Stimulated activated CD8-positive, alpha-beta memory T cell treated with anti-CD3 and anti-CD28 coated beads, Interleukin-4, amount 100 ng/mL, for 24 hours (primary cell): ENCODE data around the gene MTHFD2.
"Not testable (repeated sequence)": the region's sequence is repeated elsewhere in the genome, so short reads cannot be mapped to it uniquely, and the experiment has no call there.

Source experiments
- DNase-seq: peaks from one replicate; pipeline ENCODE4 v3.0.0-alpha.2; 2020; ENCODE audit warnings: low read depth

The MTHFD2 gene

DNA sequence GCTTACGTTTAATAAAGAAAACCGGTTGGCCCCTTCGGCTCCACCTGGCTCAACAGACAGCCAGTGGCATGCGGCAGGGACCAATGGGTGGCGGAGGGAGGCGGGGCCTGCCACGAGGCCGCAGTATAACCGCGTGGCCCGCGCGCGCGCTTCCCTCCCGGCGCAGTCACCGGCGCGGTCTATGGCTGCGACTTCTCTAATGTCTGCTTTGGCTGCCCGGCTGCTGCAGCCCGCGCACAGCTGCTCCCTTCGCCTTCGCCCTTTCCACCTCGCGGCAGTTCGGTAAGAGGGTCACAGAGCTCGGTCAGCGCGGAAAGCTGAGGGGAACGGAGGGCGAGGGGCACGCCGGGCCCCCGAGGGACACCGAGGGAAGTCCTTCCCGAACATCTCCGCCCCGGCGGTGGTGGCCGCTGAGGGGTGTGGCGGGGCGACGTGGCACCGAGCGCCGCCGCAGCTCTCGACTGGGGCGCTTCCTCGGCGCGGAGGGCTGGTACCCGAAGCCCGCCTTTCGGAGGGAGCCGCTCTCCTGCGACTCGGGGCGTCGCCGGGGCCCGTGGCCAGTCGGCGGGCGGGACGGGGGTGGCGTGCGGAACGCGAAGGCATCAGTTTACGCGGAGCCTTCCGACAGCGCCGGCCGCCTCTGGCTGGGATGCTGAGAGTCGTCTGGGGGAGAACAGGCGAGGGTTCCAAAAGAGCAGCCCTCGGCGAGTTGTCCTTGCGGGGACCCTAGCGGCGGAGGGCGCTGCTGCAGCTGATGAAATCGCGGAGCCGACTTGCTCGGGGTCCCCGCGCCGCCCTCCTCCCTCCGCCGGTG is at the start of gene MTHFD2:
Gene MTHFD2 (plus strand): TSS at position 155 of the 814 bp plus-strand sequence. CDS start 27 bp downstream, at position 182.
- DNase-seq: peak; percentile 86

DNA sequence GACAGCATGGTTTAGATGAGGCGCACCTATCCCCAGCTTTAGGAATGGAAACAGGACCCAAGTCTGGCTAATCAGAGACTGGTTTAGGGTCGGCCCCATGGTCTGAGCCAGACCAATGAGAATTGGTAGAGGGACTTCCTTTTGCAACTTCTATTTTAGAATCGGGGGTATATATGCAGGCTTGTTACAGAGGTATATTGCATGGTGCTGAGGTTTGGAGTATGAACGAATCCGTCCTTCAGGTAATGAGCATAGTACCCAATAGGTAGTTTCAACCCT is 49.2 kb upstream of the MTHFD2 start:
- DNase-seq: no peak

DNA sequence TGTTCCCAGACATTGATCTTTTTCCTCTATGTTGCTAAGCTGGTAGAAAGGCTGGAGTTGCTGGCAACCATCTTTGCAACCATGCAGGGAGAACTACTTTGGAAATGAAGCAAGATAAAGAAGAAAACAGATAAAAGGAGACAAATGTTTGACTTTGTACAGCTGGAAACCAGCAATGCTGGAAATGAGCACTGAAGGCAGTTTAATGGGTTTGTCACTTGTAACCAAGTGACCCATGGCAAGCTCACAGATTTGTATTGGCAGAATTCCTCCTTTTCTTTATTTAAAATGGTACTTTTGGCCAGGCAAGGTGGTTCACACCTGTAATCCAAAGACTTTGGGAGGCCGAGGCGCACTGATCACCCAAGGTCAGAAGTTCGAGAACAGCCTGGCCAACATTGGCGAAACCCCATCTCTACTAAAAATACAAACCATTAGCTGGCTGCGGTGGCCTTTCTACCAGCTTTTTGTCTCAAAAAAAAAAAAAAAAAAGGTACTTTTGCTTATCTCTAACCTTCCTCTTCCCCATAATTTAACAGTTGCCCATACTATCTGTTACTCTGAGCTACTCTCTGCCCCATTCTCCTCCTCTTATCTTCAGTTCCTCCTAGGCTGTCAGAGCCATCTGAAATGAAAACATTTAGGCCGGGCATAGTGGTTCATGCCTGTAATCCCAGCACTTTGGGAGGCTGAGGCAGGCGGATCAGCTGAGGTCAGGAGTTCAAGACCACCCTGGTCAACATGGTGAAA is 48.7 kb upstream of the MTHFD2 start:
- DNase-seq: no peak

DNA sequence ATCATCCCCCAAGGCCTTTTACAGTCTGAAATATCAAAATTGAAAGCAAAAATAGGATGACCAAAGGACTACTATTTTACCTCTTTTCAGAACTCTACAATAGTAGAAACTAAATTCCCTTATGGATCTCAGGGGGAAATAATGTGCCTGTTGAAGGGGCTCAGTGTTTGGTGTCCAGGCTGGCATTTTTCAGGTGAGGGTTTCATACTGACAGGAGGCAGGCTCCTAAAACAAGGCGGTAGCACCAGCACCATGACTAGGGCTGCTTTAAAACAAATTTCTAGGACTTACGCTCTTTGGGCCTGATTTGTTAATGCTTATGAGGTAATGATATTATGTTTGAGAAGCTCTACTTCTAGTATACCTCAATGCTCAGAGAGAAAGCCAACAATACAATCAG is 45.5 kb upstream of the MTHFD2 start:
- no peak for DNase-seq

DNA sequence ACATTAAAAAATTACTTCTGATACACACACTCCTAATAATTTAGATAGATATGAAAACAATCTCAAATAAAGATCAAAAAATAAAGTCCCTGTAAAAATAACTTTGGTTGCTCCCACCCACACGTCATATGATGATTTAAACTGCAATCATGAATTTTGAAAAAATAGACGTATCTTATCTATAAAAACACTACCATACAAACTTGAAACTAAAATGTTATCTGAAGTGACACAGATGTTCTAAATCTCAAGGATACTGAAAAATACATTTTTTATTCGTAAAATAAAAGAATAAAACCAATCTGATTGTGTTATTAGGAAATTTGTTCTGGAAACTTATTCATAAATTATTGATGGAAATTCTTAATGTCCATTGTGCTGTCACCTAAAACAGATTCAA is 42.6 kb upstream of the MTHFD2 start:
- DNase-seq: no peak

DNA sequence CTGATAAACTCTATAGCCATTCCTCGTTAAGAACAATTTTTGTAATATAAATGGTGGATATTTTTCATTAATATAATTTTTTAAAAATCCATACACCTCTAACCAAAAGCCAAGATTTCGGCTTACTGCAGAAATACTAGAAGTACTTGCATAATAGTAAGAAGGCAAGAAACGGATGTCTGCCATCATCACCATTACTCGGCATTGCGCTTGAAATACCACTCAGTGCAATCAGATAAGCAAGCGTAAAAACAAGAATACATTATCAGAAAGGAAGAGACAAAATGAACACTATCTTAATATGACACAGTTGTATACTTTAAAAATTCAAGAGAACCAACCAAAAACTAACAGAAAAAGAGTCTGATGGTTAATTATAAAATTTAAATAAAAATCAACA is 35.5 kb upstream of the MTHFD2 start:
- no peak for DNase-seq

DNA sequence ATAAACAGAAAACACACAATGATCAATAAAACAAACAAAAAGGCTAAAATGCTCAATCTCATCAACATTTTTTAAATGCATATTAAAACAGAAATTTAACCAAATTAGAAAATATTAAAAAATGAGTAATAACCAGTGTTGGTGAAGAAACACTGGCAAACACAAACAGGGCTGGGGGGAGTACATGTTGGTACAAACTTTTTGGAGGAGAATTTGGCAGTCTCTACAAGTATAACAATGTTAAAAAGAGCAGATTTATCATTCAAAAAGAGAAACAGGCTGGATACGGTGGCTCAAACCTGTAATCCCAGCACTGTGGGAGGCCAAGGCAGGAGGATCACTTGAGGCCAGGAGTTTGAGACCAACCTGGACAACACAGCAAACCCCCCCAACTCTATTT is 33.7 kb upstream of the MTHFD2 start:
- no peak for DNase-seq

DNA sequence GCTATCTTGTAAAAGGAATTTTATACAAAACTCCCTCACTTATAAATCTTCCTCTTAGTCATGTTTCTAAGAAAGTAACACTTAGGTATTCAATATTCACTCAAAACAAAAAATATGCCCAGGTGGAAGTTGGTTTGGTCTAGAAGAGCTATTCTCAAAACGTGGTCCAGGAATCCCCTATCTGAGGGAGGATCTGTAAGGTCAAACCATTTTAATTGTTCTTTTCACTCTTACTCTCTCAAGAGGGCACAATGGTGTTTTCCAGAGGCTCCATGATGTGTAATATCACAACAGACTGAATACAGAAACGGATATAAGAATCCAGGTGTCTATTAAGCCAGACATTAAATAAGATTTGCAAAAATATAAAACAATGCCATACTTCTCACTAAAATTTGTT is 29.7 kb upstream of the MTHFD2 start:
- no peak for DNase-seq

DNA sequence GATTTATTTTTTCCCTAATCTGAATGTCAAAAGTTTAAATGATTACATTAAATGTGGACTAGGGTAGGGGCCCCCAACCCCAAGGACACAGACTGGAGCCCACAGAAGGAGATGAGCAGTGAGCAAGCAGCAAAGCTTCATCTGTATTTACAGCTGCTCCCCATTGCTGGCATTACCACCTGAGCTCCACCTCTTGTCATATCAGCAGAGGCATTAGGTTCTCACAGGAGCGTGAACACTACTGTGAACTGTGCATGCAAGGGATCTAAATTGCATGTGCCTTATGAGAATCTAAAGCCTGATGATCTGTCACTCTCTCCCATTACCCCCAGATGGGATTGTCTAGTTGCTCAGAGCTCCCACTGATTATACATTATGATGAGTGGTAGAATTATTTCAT is 23.5 kb upstream of the MTHFD2 start:
- no peak for DNase-seq

DNA sequence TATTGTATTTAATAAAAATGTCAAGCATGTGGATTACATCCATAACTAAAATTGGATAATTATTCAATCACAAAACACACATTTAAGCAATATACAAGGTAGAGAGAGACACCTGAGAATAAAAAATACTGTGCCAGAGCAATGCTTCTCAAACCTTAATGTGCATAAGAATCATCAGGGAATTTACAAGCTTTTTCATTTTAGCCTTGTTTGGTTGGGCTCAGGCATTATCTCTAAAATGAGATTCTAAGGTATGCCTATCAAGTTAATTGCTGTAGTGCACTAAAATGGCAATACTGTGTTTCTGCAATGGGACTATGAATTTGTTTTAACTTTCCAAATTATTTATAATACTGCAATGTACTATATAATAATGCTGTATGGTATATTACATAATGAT is 20.7 kb upstream of the MTHFD2 start:
- no peak for DNase-seq

DNA sequence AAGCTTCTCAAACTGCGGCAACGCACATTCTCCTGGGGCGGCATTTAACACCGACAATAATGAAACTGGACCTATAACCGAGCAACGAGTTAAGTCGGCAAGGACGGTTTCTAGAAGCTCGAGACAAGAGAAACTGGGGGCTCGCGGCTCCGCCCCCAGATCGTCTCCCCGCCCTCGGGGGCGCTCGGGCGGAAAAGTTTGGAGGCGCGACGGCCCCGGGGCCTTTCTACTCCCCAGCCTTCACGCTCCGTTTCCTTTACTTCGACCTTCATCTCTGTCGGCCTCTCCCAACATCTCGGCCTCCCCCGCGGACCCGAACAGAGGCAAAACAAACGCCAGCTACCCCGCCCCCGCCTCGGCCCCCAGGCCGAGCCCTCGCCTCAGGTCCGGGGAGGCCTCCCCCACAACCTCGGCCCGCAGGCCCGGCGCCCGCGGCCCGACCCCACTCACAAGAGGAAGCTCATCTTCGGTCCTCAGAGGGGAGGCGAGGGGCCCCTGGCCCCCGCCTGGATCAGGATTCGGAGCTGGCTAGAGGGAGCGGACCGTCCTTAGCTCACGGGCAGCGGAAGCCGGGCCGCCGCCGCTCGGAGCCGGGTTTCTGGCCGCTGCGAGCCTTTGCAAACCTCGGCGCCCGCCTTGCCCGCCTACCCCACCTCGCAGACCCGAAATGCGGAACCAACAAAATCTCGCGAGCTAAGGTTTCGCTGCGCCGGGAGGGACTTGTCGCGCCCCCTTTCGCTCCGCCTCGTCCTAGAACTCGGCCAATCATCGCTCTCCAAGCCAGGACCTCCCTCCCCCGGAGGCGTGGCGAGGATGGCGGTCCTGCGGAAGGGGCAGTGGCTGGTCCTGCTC is 20.0 kb upstream of the MTHFD2 start, which contains the start of gene MOB1A:
Gene MOB1A (minus strand): TSS at position 669 of the 852 bp plus-strand sequence. CDS start 205 bp downstream, at position 464.
- DNase-seq: peak; percentile 97

DNA sequence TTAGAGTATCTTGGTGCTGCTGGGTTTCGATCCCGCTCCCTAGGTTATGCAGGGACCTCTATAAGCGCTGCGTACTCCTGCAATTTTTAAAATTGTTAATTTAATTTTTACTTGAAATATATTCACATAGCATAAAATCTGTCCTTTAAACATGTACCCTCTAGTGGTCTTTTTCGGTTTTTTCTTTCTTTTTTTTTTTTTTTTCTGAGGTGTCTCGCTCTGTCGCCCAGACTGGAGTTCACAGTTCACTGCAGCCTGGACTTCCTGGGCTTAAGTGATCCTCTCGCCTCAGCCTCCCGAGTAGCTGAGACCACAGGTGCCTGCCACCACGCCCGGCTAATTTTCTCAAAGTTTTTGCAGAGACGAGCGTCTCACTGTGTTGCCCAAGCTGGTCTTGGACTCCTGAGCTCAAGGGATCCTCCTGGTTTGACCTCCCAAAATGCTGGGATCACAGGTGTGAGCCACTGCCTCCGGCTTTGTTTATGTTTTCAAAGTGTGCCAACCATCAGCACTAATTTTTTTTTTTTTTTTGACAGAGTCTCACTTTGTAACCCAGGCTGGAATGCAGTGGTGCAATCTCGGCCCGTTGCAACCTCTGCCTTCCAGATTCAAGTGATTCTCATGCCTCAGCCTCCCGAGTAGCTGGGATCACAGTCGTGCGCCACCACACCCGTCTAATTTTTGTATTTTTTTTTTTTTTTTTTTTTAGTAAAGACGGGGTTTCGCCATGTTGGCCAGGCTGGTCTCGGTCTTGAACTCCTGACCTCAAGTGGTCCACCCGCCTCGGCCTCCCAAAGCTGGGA is 19.2 kb upstream of the MTHFD2 start:
- DNase-seq: no peak

DNA sequence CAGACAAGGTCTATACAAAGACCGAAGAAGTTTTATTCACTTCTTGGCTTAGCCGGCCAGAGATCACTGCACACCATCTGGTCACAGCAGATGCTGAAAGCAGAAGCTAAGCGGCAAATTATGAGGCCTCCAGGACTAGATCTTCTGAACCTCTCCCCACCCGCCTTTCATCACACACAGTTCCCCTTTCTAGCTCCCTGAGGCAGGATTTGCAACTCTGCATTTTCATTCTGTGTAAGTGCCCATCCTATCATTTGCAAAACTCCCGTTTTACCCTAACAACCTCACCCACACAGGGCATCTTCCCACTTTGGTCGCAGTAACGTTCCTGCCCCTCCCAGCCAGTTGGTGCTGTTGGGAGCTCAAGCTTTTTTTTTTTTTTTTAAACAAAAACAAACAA is 16.7 kb upstream of the MTHFD2 start:
- DNase-seq: no peak

DNA sequence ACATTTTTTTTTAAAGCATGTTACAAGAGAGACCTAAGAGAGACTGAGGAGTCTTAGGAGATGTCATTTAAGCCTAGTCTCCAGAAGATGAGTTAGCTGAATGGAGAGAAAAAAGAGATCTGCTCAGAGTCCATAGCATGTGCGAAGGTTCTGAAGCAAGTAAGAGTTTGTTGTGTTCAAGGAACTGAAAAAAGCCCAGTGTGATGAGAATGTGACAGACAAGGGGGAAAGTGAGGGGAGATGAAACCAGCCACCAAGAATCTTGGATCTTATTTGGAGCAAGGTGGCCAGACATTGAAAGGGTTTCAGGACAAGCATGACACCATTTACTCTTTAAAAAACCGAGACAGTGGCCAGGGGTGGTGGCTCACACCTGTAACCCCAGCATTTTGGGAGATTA is 14.5 kb upstream of the MTHFD2 start:
- DNase-seq: no peak

DNA sequence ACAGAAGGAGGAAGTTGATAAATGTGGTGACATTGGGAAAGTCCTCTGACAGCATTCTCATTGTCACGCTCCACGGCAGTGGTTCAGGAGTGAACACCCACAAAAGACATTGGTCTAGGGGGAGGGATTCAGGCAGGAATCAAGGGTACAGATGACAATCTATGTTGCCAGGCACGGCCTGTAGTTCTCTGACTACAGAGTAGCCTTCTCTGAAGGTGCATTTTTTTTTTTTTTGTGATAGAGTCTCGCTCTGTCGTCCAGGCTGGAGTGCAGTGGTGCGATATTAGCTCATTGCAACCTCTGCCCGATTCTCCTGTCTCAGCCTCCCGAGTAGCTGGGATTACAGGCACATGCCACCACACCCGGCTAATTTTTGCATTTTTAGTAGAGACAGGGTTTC is 12.4 kb upstream of the MTHFD2 start:
- DNase-seq: no peak

DNA sequence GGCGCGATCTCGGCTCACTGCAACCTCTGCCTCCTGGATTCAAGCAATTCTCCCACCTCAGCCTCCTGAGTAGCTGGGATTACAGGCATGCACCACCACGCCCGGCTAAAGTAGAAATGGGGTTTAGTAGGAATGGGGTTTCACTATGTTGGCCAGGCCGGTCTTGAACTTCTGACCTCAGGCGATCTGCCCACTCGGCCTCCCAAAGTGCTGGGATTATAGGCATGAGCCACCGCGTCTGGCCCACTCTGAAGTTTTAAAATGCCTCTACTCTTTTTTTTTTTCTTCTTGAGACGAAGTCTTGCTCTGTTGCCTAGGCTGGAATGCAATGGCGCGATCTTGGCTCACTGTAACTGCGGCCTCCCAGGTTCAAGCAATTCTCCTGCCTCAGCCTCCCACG is 11.7 kb upstream of the MTHFD2 start:
- not testable (repeated sequence) for DNase-seq

DNA sequence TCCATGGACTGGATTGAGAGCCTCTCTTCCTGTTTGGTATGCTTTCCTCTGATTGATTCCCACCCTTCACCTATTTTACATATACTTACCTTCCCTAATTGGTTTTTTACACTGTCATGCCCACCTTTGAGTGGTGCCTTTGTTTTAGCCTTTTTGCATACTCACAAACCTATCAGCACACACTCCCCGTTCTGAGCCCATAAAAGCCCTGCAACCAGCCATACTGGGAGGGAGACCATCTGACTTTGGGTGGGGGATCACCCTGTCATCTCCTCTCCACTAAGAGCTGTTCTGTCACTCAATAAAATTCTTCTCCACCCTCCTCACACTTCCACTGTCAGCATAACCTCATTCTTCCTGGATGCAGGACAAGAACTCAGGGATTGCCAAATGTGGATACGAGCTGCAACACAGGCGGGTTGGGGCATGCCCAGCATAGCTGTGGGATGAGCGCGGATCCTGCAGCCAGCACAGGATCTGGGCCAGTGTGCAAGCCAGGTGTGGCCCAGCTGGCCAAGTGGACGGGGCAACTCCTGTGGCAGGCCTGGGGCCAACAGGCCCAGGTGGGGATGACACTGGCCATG is 10.3 kb upstream of the MTHFD2 start:
- DNase-seq: no peak

DNA sequence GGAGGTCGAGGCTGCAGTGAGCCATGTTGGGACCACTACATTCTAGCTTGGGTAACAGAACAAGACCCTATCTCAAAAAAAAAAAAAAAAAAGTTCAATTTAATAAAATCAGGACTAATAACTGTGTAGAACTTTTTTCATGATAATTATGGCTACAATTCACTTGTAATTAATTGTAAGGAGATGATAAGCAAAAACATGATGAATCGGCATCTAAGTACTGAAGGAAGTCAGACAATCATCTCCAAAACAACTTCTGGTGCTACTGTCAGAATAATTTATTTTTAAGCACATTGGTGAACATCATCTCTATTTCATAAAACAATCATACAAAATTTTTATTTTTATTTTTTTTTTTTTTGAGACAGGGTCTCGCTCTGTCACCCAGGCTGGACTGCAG is 9.7 kb upstream of the MTHFD2 start:
- DNase-seq: no peak

DNA sequence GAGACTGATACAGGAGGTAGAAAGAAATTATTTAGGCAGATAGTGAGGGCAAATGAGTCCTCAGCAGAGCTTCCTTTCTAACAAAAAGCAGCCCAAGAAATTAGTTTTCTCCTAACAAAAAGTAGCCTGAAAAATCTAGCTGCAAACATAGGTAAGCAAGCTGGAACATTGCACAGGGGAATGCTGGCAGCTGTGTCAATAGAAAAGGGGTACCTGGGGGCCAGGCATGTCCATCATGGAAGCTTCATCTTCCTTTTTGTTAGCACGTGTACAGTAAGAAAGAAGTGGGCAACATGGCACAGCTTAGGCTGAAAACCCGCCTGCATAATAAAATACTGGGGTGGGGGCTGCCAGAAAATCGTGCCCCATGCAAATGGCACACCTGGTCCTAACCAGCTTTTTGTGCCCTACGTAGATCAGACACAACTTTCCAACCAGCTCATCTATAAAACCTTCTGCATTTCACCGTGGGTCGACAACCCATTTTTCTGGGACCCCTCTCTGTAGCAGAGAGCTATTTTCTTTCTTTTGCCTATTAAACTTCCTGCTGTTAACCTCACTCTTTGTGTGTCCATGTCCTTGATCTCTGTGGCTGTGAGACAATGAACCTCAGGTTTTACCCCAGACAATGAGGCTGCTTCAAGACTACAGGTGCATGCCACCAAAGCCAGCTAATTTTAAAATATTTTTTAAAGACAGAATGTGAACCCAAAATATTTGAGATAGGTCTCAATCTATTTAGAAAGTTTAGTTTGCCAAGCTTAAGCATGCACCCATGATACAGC is 6.6 kb upstream of the MTHFD2 start:
- no peak for DNase-seq

DNA sequence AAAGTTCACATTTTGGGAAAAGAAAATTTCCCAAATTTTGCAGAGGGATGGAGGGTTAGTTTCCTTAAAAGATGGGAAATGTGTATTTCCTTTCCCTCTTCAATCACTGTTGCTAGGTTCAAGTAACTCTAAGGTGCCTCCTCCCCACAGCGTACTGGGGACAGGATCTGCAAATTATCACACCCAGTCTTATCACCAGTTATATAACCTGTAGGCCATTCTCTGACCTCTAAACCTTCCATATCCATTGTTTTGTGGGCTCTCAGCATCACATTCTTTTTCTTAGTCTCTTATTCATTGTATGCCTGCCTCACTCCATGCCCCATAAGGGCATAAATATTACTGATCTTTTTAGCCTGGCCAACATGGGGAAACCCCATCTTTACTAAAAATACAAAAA is 3.6 kb upstream of the MTHFD2 start:
- no peak for DNase-seq

DNA sequence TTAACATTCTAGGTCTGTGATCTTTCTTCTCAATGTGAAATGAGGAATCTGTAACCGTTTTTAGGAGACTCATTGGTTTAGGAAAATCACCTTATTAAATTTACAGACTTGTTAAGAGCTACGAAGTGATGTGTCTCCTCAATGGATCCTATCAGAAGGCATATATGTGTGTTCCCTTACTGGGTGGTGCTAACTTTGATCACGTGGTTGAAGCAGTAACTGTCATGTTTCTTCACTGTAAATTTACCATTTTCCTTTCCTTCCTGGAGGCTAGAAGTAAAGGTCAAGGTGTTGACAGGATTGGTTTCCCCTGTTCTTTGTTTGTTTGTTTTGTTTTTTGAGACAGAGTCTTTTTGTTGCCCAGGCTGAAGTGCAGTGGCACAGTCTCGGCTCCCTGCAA is 1.4 kb upstream of the MTHFD2 start:
- DNase-seq: no peak
